Adrenal gland (tissue), 5 donors: Measurements from ENCODE around the gene ADAM20.

Experiments used
- CTCF ChIP-seq, 6 experiments: fragments of 450-650 bp in 4 of 6; fragments of 200-600 bp in 2 of 6; sonication (generic) in 1 of 6; IDR thresholded peaks; 1 replicate in 5 of 6; 2 replicates in 1 of 6; pipeline versions ENCODE4 v1.5.1 to v1.8.0; 2016 to 2021; ENCODE audit warnings: antibody characterized with exemption in 6 of 6, mild to moderate bottlenecking in 2 of 6, moderate library complexity in 1 of 6
- POLR2A ChIP-seq, 2 donors: fragments of 450-650 bp; IDR thresholded peaks; one replicate each; pipeline ENCODE4 v1.6.1; 2017; ENCODE audit warnings: antibody characterized with exemption in 2 of 2, mild to moderate bottlenecking in 2 of 2, moderate library complexity in 1 of 2
- donor health status: DM: no; HTN: no; CAD: no.

- no peak for TF ChIP-seq POLR2A (IDR thresholded peaks at IDR 0.05)
- no peak for TF ChIP-seq CTCF (IDR thresholded peaks at IDR 0.05)
Measured at GRCh38 chr14:70527501-70528105, 7.2 kb downstream of the ADAM20 start.
